SH-SY5Y (cell line): ENCODE results near the gene GRB10.

Source experiments
- GATA2 ChIP-seq: IDR thresholded peaks from 2 replicates; pipeline ENCODE4 v1.6.1; 2011; ENCODE audit warnings: mild to moderate bottlenecking, low read depth, low read length
- GATA3 ChIP-seq: IDR thresholded peaks from 2 replicates; pipeline ENCODE4 v1.6.1; 2011; ENCODE audit warnings: low read depth, mild to moderate bottlenecking, low read length, moderate library complexity

- TF ChIP-seq GATA3 (no peak), GATA2 (no peak)
Measured at GRCh38 chr7:50807026-50807730, 24.5 kb upstream of the GRB10 start.
